AG20443 (cell line): Measurements from ENCODE around the gene CPNE2.
"Not testable (repeated sequence)": the region's sequence is repeated elsewhere in the genome, so short reads cannot be mapped to it uniquely, and the experiment has no call there.

ENCODE experiments used
- DNase-seq: peaks from one replicate; pipeline ENCODE4 v3.0.0; 2012; ENCODE audit warnings: low spot score, mixed read lengths

Gene CPNE2

GRCh38 chr16:57098188-57098841 is 5.9 kb downstream of the CPNE2 start:
- DNase-seq = no peak

DNA sequence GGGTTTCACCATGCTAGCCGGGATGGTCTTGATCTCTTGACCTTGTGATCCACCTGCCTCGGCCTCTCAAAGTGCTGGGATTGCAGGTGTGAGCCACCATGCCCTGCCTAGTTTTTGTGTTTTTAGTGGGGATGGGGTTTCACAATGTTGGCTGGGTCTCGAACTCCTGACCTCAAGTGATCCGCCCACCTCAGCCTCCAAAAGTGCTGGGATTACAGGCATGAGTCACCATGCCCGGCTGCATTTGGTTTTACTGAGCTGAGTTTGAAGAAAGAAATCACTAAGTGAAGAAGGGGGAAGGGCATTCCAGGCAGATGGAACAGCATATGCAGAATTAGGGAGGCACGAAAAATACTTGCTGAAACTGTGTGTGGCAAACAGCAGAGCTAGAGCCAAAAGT is 7.6 kb downstream of the CPNE2 start:
- DNase-seq = not testable (repeated sequence)

- no peak for DNase-seq
Measured at GRCh38 chr16:57100445-57100844, 8.1 kb downstream of the CPNE2 start.

DNA sequence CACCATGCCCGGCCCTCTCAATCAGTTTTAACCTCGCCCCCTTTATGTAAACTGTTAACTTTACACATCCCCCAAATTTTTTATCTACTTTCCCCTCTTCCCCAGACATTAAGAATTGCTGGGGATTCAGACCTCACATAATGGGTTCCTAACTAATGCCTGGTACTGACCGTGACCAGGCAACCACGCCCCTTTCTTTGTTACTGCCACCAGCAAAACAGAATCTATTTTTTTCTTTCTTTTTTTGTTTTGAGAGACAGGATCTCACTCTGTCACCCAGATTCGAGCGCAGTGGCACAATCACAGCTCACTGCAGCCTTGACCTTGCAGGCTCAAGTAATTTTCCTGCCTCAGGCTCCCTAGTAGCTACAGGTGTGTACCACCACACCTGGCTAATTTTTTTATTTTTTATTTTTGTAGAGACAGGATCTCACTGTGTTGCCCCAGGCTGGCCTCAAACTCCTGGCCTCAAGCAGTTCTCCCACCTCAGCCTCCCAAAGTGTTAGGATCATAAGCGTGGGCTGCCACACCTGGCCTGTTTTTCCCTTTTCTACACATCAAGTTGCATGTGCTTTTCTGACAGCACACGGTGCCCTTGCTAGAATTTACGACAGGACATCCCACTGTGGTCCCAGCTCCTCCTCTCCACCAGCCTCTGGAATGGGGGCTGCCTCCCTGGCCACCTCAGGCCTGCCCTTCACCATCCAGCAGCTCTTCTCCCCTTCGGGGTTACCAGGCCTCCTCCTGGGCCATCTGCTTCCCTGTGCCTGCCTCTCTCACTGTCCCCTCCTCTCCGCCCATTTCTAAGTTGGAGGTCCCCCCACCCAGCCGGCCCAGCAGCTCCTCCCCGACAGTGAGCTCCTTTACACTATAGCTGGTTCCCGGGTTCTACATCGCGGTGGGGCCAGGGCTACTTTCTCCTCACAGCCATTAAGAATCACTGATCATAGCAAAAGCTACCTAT is 10.8 kb downstream of the CPNE2 start:
- DNase-seq = no peak

DNA sequence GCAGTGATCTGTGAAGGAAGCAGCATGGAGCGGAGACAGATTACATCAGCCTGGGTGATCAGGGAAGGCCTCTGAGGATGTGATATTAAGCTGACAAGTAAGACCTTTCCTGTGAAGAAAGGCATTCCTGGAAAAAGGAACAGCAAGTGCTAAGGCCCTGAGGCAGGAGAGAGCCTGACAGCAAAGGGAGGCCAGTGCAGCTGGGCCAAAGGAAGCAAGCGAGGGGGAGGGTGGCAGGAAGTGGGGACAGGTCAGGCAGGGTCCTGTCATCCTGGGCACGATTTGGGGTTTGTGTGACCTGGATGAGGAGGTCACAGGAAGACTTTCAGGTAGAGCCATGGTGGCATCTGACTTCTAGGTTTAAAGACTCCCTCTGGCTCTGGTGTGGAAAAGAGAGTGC is 12.3 kb downstream of the CPNE2 start:
- no peak for DNase-seq

DNA sequence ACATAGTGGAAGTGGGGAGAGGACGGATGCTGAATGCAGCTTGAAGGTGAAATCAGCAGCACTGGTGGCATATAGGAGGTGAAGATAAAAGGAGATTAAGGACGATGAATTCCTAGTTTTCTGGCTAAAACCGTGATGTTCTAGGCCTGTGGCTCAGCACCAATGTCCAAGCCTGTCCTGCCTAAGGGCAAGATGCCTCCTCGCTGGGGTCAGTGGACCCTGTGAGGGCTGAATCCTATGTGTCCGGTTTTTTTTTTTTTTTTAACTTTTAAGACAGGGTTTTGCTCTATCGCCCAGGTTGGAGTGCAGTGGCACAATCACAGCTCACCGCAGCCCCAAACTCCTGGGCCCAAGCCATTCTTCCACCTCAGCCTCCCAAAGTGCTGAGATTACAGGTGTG is 12.8 kb downstream of the CPNE2 start:
- DNase-seq = no peak

- no peak for DNase-seq
Measured at GRCh38 chr16:57106767-57107166, 14.4 kb downstream of the CPNE2 start.

DNA sequence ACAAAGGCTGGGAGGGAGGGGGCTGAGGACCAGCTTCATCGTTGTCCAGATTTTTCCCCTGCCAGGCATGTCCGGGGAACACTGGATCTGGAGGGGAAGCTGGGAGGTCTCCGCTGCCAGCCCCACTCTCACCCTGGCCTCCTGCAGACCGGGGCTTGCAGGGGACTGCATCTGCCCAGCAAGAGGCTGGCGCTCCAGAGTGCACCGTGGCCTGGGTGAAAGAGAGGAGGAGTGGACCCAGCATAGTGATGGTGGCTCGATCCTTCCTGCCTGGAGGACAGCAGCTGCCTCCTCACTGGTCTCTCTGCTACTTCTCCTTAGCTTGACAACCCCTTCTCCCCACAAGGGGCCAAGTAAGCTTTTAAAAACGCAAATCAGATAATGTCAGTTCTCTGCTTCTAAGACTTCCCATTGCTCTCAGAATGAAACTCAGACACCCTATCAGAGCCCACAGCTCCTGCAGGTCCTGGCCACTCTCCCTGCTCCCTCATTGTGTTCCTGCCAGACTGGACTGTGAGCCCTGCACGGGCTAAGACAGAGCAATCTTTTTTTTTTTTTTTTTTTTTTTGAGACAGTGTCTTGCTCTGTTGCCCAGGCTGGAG is 15.0 kb downstream of the CPNE2 start:
- DNase-seq = no peak

DNA sequence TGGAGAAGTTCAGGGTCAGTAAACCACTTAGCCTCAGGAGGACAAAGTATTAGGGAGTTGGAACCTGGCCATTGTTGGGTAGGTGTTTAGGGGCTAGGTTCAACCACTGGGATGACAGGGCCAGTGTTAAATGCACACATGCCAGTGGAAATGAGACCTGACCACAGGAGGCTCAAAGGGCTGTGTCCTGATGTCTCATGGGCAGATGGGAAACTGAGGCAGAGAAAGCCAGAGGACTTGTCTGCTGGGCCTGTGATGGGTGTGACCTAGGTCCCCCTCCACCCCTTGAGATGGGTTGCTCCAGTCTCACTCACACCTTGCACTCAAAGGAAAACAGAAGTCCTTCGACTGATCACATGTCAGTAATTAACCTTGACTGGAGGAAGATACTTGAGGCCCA is 16.0 kb downstream of the CPNE2 start:
- DNase-seq = no peak

- not testable (repeated sequence) for DNase-seq
Measured at GRCh38 chr16:57109259-57110105, 17.1 kb downstream of the CPNE2 start.

DNA sequence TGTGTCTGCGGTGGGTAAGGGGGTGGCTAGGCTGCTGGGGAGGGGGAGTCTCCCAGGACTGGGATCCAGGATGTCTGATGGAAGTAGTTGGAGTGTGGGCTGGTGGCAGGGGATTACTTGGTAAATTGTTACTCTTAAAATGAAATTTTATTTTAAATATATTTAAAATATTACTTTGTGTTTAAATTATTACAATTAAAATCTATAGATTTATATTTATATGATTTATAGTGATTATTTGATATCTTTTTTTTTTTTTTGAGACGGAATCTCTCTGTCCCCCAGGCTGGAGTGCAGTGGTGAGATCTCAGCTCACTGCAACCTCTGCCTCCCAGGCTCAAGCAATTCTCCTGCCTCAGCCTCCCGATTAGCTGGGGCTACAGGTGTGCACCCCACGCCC is 18.6 kb downstream of the CPNE2 start:
- no peak for DNase-seq

- DNase-seq = no peak
Measured at GRCh38 chr16:57111420-57111819, 19.0 kb downstream of the CPNE2 start.

DNA sequence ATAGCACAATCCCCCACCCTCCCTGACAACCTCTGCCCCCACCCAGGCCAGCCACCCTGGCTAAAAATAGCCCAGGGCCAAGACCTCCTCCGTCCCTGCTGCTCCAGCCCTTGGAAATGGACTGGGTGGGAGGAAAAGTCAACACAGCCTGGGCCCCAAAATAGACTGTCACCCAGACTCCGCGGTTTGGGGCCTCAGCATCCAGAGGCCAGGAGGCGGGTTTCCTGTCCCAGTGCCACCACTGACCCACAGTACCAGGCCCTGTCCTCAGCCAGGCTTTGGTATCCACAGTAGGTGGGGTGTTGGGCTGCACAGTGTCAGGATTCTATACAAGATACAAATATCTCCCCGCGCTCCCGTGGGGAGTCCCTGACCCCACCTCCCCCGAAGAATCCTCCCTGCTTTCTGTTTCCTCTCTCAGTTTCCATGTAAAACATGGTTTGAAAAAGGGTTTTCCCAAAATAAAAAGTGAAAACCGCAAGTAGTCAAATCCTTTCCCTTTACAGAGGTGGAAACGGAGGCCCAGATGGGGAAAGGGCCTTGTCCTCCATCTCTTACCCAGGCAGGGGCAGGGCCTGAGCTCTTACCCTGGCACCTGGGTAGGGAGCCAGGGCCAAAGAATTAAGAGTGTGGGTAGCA is 20.1 kb downstream of the CPNE2 start:
- no peak for DNase-seq

DNA sequence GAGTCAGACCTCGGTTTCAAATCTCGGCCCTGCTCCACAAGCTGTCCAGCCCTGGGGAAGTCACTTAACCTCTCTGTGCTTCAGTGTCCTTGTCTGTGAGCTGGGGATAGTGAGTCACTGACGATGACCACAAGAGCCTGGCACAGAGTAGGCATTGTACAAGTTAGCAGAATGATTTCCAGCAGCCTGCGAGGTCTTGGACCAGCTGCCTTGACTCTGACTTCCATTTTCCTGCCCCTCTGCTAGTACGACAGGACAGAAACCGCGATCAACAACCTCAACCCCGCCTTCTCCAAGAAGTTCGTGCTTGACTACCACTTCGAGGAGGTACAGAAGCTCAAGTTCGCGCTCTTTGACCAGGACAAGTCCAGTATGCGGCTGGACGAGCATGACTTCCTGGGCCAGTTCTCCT is 20.7 kb downstream of the CPNE2 start:
- DNase-seq = peak; percentile 51

- DNase-seq = no peak
Measured at GRCh38 chr16:57113664-57114063, 21.3 kb downstream of the CPNE2 start.

- DNase-seq = no peak
Measured at GRCh38 chr16:57115168-57115513, 22.8 kb downstream of the CPNE2 start.

DNA sequence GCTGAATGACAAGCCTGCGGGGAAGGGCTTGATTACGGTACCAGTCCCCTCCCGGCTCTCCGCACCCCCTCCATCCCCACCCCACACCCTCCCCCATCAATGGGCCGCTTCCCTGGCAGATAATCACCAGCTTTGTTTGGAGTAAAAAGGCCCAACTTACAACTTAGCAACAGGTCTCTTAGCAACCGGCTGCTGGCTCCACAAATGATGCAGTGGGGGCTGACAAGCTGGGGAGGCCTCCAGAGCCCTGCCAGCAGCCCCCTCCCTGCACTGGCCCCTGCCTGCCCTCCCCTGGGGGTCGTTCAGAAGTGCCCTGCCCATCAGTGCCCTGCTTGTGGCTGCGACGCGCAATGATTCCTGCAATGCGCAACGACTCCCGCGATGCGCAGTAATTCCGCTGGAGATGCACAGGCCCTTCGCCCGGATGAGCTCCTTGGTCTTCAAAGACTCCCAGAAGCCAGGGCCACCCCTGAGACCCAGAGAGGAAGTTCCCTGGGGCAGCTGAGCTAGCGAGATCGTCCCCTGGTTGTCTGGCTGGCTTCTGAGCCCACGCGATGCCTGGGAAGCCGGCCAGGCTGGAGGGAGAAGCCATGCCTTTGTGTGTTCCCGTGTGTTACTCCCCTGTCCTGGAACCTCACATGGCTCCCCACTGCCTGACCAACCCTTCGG is 23.3 kb downstream of the CPNE2 start:
- no peak for DNase-seq

DNA sequence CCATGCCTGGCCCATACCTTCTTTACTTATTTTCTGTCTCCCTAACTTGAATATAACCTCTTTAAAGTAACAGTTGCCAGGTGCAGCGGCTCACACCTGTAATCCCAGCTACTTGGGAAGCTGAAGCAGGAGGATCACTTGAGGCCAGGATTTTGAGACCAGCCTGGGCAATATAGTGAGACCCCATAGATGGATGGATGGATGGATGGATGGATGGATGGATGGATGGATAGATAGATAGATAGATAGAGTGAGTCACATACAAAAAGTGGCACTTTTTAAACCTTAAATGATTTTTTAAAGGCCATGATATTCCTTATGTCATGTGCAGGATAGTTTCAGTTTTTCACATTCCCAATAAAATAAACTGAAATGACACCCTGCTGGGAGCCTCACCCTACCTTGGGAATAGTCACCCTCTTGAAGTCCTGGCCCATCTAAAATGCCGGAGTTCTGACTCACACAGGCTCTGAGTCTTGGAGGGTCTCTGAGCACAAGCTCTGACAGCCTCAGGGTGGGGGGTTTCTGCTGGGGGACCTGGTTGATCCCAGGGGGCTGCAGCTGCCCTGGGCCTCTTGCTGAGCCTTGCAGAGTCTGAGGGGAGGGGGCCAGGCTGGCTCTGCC is 26.2 kb downstream of the CPNE2 start:
- DNase-seq = no peak

- DNase-seq = no peak
Measured at GRCh38 chr16:57123216-57123973, 31.0 kb downstream of the CPNE2 start.
